ENCODE measurements around the gene CDKN1C.
"Not testable (repeated sequence)": the region's sequence is repeated elsewhere in the genome, so short reads cannot be mapped to it uniquely, and the experiment has no call there.

CDKN1C gene

DNA sequence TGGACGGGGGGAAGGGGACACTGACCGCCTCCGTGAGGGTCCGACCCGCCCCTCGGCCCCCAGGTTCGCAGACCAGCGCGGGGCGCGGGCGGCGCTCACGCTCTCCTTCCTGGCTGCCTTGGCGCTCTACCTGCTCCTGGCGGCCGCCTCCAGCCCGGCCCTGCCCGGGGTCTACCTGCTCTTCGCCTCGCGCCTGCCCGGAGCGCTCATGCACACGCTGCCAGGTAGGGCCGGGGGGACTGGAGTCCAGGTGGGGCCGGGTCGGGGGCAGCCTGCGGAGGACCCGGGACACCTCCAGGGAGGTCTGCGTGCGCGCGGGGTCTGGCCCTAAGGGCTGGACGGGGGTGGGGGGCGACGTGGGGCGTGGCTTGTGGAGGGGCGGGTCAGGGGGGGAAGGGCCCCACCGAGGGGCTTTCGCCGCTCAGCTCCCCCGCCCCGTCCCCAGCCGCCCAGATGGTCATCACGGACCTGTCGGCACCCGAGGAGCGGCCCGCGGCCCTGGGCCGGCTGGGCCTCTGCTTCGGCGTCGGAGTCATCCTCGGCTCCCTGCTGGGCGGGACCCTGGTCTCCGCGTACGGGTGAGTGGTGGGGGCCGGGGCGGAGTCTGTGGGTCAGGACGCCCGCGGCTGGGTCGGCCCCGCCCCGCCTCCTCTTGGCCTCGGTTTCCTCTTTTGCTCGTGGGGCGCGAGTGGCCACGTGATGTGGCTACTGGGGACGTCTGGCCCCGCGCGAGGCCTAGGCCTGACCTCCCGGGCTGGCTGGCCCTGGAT is 23.7 kb upstream of the CDKN1C start:
- Histone ChIP-seq H4K20me1 (no peaks in the 10 kb centered on the region), H3K36me3 (no peaks in the 10 kb centered on the region; the same call in 1 of the 2 replicates), H3K9me3 (peaks cover 6% of the 10 kb centered on the region; the same call in 1 of the 2 replicates), H3K9ac (no peak overlapping the region), H3K4me2 (peak overlapping the region; percentile 98), H3K27me3 (no peaks in the 10 kb centered on the region), H3K4me1 (peaks cover 70% of the 10 kb centered on the region), H3K4me3 (no peak overlapping the region), H3K27ac (peak overlapping the region; percentile 38; the same call in 1 of the 2 replicates)
- TF ChIP-seq Cebpa-rat (IDR thresholded peaks at IDR 0.05): no peak

DNA sequence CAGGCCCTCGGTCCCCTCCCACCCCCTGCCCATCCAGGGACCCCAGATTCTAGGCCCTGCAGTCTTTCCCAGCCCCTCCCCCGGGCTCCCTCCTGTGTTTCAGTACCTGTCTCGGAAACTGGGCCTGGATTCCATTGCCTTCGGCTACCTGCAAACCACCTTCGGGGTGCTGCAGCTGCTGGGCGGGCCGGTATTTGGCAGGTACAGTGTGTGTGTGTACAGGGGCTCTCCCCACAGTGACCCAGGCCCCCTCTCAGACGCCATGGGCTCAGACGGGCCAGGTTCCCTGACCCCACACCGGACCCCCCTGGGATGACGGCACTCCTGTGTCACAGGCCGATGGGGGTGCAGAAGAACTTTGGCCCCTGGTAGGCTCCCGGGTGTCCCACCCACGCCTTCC is 22.6 kb upstream of the CDKN1C start:
- Histone ChIP-seq H3K27me3 (no peaks in the 10 kb centered on the region), H3K9me3 (peaks cover 6% of the 10 kb centered on the region; the same call in 1 of the 2 replicates), H3K9ac (no peak overlapping the region), H3K4me2 (peak overlapping the region; percentile 64), H3K4me1 (peaks cover 70% of the 10 kb centered on the region), H3K4me3 (no peak overlapping the region), H3K27ac (no peak overlapping the region), H4K20me1 (no peaks in the 10 kb centered on the region), H3K36me3 (no peaks in the 10 kb centered on the region; the same call in 1 of the 2 replicates)
- TF ChIP-seq Cebpa-rat (IDR thresholded peaks at IDR 0.05): no peak

- H3K9me3 ChIP-seq, H3K36me3 ChIP-seq, H3K27me3 ChIP-seq, H3K27ac ChIP-seq, H3K4me3 ChIP-seq, H3K4me2 ChIP-seq, H4K20me1 ChIP-seq, H3K9ac ChIP-seq: not testable (repeated sequence)
- peaks cover 66% of the 10 kb centered on the region for H3K4me1 ChIP-seq
Measured at GRCh38 chr11:2905299-2905698, 19.7 kb upstream of the CDKN1C start.

DNA sequence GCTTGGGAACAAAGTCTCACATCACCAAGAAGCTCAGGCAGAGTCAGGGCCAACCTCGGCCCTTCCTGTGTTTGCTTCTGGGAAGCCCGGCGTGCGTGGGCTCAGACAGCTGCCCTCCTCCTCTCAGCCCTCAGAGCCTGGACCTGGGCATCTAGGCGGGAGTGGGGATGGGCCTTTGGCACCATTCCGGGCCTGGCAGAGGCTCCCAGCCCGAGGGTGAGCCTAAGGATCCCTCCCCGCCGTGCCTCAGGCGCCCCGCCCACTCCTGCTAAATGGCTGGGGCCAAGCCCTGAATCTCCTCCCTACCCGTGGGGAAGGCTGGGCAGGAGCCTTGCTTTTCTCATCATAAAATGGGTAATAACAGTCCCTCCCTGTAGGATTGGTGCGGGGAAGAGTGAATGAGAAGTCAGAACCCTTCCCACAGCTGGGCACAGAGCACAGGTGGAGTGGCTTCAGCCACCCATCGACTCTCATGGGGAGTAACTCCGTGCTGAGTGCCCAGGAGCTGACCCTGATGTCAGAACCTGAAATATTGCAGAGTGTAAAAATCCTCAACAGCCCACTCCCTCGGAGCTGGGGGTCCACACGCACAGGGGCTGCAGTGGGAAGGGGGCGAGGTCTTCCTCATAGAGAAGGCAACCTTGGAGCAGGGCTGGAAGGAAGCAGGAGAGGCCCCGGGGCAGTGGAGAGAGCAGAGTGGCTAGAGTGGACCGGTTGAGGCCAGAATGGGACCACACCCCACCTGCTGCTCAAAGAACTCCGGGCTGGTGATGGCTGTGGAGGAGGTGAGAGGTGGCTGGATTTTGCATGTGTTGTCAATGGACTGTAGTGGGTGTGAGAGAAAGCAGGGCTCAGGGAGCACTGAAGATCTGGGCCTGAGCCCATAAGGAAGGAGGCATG is 18.8 kb upstream of the CDKN1C start:
- no peaks in the 10 kb centered on the region; the same call in 1 of the 2 replicates for H3K36me3 ChIP-seq
- 0 out of 2 replicates have a peak overlapping the region, but pooled peaks have one; percentile 4 for H3K27ac ChIP-seq
- peaks cover 66% of the 10 kb centered on the region for H3K4me1 ChIP-seq
- no peak for TF ChIP-seq Cebpa-rat (IDR thresholded peaks at IDR 0.05)
- H3K9me3 ChIP-seq: peaks cover 6% of the 10 kb centered on the region; the same call in 1 of the 2 replicates
- no peak overlapping the region for H3K4me3 ChIP-seq
- peak overlapping the region; percentile 17; the same call in 1 of the 2 replicates for H3K4me2 ChIP-seq
- H3K27me3 ChIP-seq: no peaks in the 10 kb centered on the region
- no peaks in the 10 kb centered on the region for H4K20me1 ChIP-seq
- H3K9ac ChIP-seq: 0 out of 2 replicates have a peak overlapping the region, but pooled peaks have one; percentile 40

GRCh38 chr11:2903672-2904011 is 18.1 kb upstream of the CDKN1C start:
- H3K4me1 ChIP-seq: peaks cover 68% of the 10 kb centered on the region
- H3K4me2 ChIP-seq: peak overlapping the region; percentile 98
- no peaks in the 10 kb centered on the region; the same call in 1 of the 2 replicates for H3K36me3 ChIP-seq
- H3K27me3 ChIP-seq: no peaks in the 10 kb centered on the region
- H3K4me3 ChIP-seq: no peak overlapping the region
- no peak overlapping the region for H3K9ac ChIP-seq
- H4K20me1 ChIP-seq: no peaks in the 10 kb centered on the region
- TF ChIP-seq Cebpa-rat (IDR thresholded peaks at IDR 0.05): no peak
- H3K9me3 ChIP-seq: peaks cover 6% of the 10 kb centered on the region; the same call in 1 of the 2 replicates
- H3K27ac ChIP-seq: no peak overlapping the region

DNA sequence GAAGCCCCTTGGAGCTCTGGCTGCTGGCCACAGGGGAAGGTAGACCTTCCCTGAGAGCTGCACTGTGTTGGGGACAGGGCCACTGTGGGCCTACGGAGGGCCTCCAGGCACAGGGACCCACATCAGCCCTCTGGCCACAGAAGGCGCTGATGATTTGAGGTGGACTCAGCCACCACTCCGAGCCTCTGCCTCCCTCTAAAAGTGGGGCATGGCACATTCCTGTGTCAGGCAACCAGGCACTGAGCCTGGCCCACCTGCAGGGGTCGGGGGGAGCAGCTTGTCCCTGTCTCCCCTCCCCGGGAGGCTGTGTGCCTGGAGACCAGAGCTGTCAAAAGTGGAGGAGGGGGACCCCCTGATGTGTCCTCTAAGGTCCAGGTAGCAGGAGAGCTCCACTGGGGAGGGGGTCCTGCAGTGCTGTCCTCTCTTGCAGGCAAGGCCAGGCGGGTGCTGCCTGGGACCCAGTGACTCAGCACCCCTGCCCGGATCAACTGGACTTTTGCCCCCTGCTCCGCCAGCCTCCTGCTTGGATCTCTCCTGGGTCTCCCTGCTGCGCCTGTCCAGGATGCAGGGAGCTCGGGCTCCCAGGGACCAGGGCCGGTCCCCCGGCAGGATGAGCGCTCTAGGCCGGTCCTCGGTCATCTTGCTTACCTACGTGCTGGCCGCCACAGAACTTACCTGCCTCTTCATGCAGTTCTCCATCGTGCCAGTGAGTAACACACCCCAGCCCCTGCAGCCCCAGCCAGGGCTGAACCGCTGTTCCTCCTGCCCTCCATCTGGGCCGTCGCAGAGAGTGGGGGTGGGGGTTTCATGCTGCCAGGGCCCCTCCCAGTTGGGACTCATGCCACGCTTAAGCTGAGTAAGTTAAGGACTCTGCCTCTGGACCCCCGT is 17.5 kb upstream of the CDKN1C start:
- H3K9ac ChIP-seq: peak overlapping the region; percentile 69
- peaks cover 6% of the 10 kb centered on the region; the same call in 1 of the 2 replicates for H3K9me3 ChIP-seq
- H3K27ac ChIP-seq: peak overlapping the region; percentile 74; the same call in 1 of the 2 replicates
- peaks cover 68% of the 10 kb centered on the region for H3K4me1 ChIP-seq
- TF ChIP-seq Cebpa-rat (IDR thresholded peaks at IDR 0.05): no peak
- no peaks in the 10 kb centered on the region for H3K27me3 ChIP-seq
- no peaks in the 10 kb centered on the region; the same call in 1 of the 2 replicates for H3K36me3 ChIP-seq
- H4K20me1 ChIP-seq: no peaks in the 10 kb centered on the region
- peak overlapping the region; percentile 75 for H3K4me3 ChIP-seq
- H3K4me2 ChIP-seq: peak overlapping the region; percentile 98

DNA sequence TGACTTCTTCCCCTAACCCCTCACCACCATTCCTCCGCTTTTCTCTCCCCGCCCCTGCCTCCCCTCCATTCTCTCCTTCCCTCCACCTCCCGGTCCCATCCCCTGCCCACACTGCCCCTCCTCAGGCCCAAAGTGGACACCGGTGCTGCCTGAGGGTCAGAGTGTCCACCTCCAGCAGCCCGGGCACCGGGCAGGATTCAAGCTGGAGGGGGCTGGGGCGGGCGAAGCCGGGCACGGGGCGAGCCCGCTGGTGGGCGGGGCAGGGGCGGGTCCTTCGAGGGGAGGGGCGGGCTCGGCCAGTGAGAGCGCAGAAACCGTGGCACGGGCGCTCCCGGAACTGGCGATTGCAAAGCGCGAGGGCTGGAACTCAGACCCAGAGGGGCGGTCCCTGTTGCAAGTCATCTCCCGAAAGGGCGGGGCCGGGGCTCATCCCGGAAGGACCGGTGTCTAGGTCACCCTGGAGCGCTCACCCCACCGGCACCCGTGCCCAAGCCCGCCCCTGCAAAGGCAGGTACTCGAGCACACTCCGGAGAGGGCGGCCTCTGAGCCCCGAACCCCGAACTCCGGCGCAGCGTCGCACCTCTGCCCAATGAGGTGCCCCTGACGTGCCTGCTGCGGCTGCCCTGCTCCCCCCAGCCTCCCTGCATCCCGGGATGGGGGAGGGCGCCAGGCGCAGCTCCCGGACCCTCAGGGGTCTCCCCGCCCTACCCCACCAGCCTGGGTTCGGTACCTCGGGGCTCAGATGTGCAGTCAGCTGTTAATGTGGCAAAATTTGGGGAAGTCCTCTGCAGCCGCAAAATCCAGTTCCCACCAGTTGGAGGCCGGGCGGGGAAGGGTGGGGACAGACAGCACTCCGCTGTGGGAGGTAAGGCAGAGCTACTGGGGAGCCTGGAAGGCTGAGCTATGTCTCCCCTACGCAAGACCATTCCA is 16.5 kb upstream of the CDKN1C start:
- Histone ChIP-seq H3K4me1 (peaks cover 70% of the 10 kb centered on the region), H3K36me3 (no peaks in the 10 kb centered on the region; the same call in 1 of the 2 replicates), H3K9me3 (peaks cover 6% of the 10 kb centered on the region; the same call in 1 of the 2 replicates), H3K27me3 (no peaks in the 10 kb centered on the region), H3K27ac (peak overlapping the region; percentile 74), H4K20me1 (no peaks in the 10 kb centered on the region), H3K9ac (peak overlapping the region; percentile 69), H3K4me3 (peak overlapping the region; percentile 75), H3K4me2 (peak overlapping the region; percentile 98)
- no peak for TF ChIP-seq Cebpa-rat (IDR thresholded peaks at IDR 0.05)

GRCh38 chr11:2901196-2901796 is 15.7 kb upstream of the CDKN1C start:
- H4K20me1 ChIP-seq: no peaks in the 10 kb centered on the region
- peak overlapping the region; percentile 75 for H3K4me3 ChIP-seq
- H3K4me2 ChIP-seq: peak overlapping the region; percentile 98
- H3K27ac ChIP-seq: peak overlapping the region; percentile 62
- no peak for TF ChIP-seq Cebpa-rat (IDR thresholded peaks at IDR 0.05)
- peak overlapping the region; percentile 57; the same call in 1 of the 2 replicates for H3K9ac ChIP-seq
- no peaks in the 10 kb centered on the region for H3K27me3 ChIP-seq
- H3K36me3 ChIP-seq: no peaks in the 10 kb centered on the region; the same call in 1 of the 2 replicates
- H3K9me3 ChIP-seq: peaks cover 6% of the 10 kb centered on the region; the same call in 1 of the 2 replicates
- H3K4me1 ChIP-seq: peaks cover 72% of the 10 kb centered on the region

Data from BLaER1 (cell line).